H1 (cell line): ENCODE data around the gene PHTF2. TPM values are rescaled to one million over a fixed set of nuclear protein-coding genes. Genes with fewer than 3 reads are reported as not detected.

Experiments
- SRF ChIP-seq: IDR thresholded peaks from 2 replicates; pipeline ENCODE4 v1.6.1; 2011; ENCODE audit warnings: mild to moderate bottlenecking, low read depth, low read length, moderate library complexity
- polyA plus RNA-seq, 7 experiments: library from polyadenylated mRNA; depleted of rRNA in 3 of 7; stranded (reverse) in 5 of 7; unstranded in 2 of 7; fragments of >200 nt in 5 of 7; fragments of 200-250 nt in 2 of 7; gene quantifications; 1 replicate in 5 of 7; 2 replicates in 1 of 7; 4 replicates in 1 of 7; pipeline versions ENCODE4 v1.2.1 to v1.2.3, GENCODE V29; 2011 to 2013; ENCODE audit warnings: missing spikeins in 2 of 7, mixed read lengths in 2 of 7
- total RNA-seq: library from RNA; stranded (reverse); fragmentation: NEBNext Ultra II Directional; extraction: Animal tissue kit (Norgen Biotek cat#: 25700); gene quantifications from 2 replicates; pipeline ENCODE4 v1.2.1, GENCODE V29; 2021

PHTF2 gene
- total and polyA plus RNA-seq, 2 of the 8 experiments (the other 6 are each of a cell fraction or from before 2014, with no cell fraction given), result 9.0 to 25.4 TPM

DNA sequence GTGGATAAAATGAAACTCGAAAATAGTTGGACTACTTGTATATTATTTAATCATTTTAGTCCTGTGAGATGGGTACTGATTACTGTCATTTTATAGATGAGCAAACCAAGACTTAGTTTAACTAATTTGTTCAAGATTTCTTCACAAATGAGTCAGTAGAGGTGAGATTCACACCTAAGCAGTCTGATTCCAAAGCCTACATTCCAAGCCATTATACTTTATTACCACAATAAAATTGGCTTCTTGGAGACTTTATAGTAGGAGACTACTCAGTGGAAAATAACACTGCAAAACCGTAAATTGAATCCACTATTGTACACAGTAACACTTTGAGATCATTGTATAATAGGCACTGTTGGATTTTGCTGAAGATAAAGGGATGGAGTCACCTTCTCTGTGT, 2.2 kb downstream of the PHTF2 start (continued):
- no peak for TF ChIP-seq SRF
